SHP77 (cell line): Measurements from ENCODE around the gene OPN1MW3.
"Not testable (repeated sequence)": the region's sequence is repeated elsewhere in the genome, so short reads cannot be mapped to it uniquely, and the experiment has no call there.

ENCODE experiments used
- DNase-seq, 2 experiments: peaks; one replicate each; lab custom pipeline; 2025; lab: John Stamatoyannopoulos, UW

OPN1MW3 gene

DNA sequence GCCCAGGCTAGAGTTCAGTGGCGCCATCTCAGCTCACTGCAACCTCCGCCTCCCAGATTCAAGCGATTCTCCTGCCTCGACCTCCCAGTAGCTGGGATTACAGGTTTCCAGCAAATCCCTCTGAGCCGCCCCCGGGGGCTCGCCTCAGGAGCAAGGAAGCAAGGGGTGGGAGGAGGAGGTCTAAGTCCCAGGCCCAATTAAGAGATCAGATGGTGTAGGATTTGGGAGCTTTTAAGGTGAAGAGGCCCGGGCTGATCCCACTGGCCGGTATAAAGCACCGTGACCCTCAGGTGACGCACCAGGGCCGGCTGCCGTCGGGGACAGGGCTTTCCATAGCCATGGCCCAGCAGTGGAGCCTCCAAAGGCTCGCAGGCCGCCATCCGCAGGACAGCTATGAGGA lies at the start of gene OPN1MW3:
Gene OPN1MW3, plus strand, starts transcription at position 301 of the 400 bp plus-strand sequence. Its CDS starts 38 bp downstream, at position 339.
- DNase-seq, result not testable (repeated sequence)

DNA sequence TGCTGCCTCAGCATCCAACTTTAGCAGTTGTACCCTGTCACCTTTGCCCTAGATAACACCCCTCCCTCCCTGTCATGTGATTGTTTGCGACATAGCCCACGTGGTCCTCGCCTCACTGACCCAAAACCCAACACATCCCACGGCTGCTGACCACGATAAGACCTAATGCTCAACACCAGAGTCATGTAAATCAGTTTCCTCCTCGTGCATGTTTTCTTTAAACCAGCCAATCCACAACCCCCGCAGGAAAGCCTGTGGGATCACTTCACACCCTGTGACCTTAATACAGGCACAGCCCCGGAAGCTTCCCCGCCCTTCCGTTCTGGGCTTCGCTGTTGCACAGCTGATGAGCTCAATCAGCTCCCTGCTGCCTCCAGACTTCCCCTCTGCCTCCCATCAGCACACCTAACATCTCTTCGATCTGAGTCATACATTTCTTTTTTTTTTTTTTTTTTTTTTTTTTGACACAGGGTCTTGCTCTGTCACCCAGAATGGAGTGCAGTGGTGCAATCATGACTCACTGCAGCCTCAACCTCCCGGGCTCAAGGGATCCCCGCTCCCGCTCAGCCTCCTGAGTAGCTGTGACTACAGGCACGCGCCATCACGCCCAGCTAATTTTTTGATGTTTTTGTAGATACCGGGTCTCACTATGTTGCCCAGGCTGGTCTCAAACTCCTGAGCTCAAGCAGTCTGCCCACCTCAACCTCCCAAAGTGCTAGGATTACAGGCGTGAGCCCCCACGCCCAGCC lies 47.5 kb upstream of the OPN1MW3 start:
- not testable (repeated sequence) for DNase-seq

DNA sequence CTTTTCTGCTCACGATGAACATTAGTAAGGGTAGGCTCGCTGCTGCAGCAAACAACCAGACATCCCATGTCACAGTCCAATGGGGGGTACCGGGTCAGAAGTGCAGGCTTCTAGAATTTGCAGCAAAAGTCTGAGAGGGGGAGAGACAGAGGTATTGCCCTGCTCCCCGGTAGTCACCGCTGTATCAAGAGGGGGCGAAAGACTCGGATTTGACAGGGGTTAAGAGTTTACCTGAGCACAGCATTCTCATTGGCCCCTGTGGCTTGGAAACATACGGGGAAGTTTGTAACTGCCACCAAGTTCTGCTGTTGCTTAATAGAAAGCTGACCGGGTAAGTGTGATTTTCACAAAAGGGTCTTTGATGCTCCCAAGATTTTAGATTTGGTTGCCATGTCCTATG lies 46.3 kb upstream of the OPN1MW3 start:
- DNase-seq, result not testable (repeated sequence)

DNA sequence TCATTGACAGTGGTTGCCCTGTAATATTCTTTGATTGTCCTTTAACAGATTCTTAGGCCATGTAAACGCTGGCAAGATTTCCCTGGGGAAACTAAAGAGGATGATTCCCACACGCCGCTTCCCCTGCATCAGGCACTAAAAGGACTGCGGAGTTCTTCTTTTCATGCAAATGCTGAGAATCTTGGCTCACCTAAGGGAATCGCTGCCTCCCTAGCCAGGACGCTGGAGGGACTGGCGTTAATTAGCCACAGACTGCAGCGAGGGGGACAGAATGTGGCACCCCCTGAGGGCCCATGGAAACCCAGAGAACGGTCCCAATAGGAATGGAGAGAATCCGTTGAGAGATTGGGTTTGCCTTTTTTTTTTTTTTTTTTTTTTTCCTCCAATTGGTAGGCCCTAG lies 45.9 kb upstream of the OPN1MW3 start:
- not testable (repeated sequence) for DNase-seq

DNA sequence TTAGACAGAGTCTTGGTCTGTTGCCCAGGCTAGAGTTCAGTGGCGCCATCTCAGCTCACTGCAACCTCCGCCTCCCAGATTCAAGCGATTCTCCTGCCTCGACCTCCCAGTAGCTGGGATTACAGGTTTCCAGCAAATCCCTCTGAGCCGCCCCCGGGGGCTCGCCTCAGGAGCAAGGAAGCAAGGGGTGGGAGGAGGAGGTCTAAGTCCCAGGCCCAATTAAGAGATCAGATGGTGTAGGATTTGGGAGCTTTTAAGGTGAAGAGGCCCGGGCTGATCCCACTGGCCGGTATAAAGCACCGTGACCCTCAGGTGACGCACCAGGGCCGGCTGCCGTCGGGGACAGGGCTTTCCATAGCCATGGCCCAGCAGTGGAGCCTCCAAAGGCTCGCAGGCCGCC lies 37.9 kb upstream of the OPN1MW3 start, which contains the start of gene OPN1MW2:
Gene OPN1MW2, plus strand, starts transcription at position 301 of the 400 bp plus-strand sequence. Its CDS starts 60 bp downstream, at position 361.
- not testable (repeated sequence) for DNase-seq

DNA sequence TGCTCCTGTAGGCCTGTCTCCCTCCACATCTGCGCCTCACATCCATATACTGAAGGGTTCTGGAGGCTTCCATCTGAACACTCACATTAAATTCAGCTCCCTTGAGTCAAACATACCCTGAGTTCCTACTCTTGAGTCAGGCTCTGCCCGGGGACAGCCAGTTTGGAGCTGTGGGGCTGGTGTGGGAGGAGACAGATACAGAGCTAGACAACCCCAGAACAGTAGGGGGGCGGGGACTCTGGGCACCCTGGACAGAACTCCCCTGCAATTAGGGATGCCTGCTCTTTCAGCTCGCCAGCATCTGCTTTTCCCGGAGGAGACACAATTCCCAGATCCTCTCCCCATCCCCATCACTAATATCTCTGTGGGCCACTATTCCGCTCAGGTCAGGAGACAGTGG lies 32.1 kb upstream of the OPN1MW3 start:
- not testable (repeated sequence) for DNase-seq

DNA sequence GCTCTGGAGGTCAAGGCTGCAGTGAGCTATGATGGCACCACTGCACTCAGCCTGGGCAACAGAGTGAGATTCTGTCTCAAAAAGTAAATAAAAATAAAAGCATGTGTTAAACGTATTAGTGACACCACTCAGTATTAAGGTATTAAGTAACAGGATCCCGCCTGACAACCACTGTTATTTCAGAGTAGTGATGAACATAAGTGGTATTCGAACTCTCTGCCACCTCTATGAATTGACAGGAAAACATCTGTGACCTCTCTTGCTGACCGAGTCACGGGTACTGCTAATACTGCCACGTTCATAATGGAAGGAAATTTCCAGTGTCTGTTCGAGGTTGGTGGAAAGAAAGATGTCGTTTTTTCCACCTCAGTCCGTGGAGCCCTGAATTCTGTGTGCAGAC lies 30.7 kb upstream of the OPN1MW3 start:
- DNase-seq, result not testable (repeated sequence)

DNA sequence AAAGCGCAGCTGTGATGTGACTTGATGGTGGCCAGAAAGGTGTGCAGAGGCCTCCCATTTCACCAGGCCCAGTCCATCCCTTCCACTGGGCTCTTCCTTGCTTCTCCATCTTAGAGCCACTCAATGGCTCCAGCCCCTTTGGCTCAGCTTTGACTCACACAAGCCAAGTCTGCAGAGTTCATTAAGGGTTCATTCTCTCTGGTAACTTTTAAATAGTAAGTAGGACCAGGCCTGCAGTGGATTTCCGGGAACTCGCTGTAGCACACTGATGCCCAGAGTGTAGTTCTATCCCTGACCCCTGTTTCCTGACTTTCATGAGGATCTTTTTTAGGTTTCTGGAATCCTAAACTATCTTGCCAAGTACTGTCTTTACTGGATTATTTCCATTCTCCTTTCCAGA lies 25.9 kb upstream of the OPN1MW3 start:
- not testable (repeated sequence) for DNase-seq

DNA sequence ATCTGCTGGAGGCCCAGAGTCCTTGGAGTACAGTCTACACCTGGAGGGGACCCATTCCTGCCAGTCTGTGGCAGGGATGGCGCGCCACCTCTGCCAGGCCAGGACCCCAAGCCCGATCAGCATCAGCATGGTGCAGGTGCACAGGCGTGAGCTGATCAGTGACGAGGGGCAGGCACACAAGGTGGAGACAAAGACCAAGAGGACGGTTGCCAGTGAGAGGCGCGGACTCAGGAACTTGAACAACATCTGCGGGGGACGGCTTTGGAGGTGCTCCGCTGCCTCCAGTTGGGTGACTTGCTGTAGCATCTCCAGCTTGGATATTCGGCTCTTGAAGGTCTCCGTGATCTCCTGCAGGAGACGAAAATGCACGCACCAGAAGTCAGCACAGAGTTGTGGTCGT lies 23.8 kb upstream of the OPN1MW3 start:
- DNase-seq, result not testable (repeated sequence)

DNA sequence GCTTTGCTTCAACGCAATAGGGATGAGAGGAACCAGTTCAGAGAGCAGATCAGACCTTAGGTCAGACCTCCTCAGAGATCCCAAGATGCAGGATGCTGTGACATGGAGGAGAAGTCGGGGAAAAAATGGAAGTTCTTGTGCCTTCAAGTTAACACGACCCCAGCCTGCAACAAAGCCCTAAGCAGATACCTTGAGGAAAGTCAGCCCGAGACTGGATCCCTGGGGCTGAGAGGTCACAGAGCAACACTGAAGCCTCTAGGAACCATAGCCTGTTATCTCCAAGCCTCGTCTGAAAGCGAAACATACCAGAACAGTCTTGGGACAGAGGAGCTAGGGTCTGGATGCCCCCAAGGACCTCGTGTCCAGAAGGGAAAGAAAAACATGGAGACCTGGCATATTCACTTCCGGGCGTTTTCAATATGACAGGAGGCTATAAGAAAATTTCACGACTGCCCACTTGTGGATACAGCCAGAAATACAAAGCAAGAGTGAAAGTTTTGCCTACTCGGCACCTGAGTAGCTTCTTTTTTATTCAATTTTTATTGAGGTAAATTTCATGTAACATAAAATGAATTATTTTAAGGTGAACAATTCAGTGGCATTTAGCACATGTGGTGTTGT lies 18.3 kb upstream of the OPN1MW3 start:
- not testable (repeated sequence) for DNase-seq

DNA sequence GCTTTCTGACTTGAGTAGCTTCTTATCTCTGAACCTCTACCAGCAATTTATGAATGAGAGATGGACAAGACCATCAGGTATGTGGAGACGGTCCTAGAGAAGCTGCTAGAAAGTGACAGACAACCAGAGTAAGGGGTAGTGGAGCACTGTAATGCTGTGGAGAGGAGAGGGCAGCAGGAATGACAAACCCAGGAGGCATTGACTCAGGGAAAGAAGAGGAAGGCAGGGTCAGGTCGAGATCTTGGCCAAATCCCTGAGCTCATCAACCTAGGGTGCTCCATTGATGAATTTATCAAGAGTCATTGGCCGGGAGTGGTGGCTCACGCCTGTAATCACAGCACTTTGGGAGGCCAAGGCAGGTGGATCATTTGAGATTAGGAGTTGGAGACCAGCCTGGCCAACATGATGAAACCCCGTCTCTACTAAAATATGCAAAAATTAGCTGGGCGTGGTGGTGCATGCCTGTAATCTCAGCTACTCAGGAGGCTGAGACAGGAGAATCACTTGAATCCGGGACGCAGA lies 17.3 kb upstream of the OPN1MW3 start:
- not testable (repeated sequence) for DNase-seq

DNA sequence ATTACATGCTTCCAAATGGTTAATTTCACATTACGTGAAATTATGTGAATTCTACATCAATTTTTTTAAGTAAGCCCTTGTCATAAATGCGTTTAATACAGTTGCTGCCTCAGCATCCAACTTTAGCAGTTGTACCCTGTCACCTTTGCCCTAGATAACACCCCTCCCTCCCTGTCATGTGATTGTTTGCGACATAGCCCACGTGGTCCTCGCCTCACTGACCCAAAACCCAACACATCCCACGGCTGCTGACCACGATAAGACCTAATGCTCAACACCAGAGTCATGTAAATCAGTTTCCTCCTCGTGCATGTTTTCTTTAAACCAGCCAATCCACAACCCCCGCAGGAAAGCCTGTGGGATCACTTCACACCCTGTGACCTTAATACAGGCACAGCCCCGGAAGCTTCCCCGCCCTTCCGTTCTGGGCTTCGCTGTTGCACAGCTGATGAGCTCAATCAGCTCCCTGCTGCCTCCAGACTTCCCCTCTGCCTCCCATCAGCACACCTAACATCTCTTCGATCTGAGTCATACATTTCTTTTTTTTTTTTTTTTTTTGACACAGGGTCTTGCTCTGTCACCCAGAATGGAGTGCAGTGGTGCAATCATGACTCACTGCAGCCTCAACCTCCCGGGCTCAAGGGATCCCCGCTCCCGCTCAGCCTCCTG lies 9.9 kb upstream of the OPN1MW3 start:
- DNase-seq, result not testable (repeated sequence)

DNA sequence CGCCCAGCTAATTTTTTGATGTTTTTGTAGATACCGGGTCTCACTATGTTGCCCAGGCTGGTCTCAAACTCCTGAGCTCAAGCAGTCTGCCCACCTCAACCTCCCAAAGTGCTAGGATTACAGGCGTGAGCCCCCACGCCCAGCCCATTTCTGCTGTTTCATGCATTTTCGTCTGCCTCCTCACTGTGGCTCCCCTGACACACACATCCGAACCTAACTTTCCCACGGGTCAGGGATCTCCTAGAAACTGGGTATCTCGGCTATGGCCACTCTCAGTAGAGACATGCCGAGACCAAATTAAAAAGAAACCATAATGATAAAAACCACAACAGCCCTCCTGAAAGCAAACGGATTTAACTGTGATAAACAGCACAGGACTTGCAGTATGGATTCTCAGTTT lies 9.3 kb upstream of the OPN1MW3 start:
- not testable (repeated sequence) for DNase-seq

DNA sequence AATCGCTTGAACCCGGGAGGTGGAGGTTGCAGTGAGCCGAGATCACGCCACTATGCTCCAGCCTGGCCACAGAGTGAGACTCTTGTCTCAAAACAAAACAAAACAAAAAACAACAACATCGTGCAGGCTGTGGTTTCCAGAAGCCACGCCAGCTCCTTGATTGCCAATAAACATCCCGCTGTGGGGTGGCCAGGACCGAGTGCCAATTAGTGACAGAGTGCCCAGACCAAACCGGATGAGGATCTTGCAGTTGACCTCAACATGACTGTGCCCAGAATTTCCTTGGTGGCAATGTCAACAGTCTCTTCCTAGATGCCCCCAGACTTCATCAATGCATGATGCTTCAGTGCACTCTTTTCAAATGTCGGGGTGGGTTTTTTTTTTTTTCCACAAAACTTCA lies 1.3 kb downstream of the OPN1MW3 start:
- not testable (repeated sequence) for DNase-seq

DNA sequence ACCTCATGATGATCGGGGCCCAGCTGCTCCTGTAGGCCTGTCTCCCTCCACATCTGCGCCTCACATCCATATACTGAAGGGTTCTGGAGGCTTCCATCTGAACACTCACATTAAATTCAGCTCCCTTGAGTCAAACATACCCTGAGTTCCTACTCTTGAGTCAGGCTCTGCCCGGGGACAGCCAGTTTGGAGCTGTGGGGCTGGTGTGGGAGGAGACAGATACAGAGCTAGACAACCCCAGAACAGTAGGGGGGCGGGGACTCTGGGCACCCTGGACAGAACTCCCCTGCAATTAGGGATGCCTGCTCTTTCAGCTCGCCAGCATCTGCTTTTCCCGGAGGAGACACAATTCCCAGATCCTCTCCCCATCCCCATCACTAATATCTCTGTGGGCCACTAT lies 5.7 kb downstream of the OPN1MW3 start:
- DNase-seq, result not testable (repeated sequence)

DNA sequence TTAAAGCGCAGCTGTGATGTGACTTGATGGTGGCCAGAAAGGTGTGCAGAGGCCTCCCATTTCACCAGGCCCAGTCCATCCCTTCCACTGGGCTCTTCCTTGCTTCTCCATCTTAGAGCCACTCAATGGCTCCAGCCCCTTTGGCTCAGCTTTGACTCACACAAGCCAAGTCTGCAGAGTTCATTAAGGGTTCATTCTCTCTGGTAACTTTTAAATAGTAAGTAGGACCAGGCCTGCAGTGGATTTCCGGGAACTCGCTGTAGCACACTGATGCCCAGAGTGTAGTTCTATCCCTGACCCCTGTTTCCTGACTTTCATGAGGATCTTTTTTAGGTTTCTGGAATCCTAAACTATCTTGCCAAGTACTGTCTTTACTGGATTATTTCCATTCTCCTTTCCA lies 11.9 kb downstream of the OPN1MW3 start:
- DNase-seq, result not testable (repeated sequence)

DNA sequence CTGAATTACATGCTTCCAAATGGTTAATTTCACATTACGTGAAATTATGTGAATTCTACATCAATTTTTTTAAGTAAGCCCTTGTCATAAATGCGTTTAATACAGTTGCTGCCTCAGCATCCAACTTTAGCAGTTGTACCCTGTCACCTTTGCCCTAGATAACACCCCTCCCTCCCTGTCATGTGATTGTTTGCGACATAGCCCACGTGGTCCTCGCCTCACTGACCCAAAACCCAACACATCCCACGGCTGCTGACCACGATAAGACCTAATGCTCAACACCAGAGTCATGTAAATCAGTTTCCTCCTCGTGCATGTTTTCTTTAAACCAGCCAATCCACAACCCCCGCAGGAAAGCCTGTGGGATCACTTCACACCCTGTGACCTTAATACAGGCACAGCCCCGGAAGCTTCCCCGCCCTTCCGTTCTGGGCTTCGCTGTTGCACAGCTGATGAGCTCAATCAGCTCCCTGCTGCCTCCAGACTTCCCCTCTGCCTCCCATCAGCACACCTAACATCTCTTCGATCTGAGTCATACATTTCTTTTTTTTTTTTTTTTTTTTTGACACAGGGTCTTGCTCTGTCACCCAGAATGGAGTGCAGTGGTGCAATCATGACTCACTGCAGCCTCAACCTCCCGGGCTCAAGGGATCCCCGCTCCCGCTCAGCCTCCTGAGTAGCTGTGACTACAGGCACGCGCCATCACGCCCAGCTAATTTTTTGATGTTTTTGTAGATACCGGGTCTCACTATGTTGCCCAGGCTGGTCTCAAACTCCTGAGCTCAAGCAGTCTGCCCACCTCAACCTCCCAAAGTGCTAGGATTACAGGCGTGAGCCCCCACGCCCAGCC lies 27.3 kb downstream of the OPN1MW3 start:
- DNase-seq, result not testable (repeated sequence)

DNA sequence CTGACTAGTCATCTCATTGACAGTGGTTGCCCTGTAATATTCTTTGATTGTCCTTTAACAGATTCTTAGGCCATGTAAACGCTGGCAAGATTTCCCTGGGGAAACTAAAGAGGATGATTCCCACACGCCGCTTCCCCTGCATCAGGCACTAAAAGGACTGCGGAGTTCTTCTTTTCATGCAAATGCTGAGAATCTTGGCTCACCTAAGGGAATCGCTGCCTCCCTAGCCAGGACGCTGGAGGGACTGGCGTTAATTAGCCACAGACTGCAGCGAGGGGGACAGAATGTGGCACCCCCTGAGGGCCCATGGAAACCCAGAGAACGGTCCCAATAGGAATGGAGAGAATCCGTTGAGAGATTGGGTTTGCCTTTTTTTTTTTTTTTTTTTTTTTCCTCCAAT lies 29.0 kb downstream of the OPN1MW3 start:
- not testable (repeated sequence) for DNase-seq

DNA sequence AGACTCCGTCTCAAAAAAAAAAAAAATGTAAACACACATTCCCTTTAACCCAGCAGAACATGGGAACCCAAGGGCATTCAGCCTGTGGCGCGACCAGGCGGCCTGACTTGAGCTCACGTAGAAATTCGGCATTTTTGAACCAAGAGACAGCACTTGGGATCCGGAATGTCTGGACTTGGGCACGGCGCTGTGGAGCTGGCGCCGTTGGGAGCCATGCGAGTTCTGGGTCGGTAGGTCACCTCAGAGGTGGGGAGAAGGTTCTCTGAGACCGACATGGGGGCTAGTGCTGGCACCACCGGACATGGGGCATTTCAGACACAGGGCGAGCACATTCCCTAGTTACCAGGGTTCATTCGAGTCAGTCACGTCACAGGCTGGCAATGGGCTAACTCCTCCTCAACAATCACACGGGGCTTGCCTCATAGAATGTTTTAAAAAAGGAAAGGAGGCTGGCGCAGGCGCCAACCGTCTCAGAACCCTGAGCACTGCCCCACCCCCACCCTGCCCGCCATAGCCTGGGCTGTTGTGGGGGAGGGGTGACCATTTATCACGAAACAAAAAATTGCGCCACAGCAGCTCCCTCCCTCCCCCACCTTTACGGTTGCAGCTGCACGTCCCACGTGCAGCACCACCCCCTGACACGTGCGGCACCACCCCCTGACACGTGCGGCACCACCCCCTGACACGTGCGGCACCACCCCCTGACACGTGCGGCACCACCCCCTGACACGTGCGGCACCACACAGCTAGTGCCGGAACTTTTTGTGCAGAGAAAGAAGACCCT lies 37.6 kb downstream of the OPN1MW3 start, which contains the start of gene TEX28:
Gene TEX28, minus strand, starts transcription at position 334 of the 784 bp plus-strand sequence. CDS start 3,007 bp downstream, outside the sequence.
- no peak for DNase-seq

DNA sequence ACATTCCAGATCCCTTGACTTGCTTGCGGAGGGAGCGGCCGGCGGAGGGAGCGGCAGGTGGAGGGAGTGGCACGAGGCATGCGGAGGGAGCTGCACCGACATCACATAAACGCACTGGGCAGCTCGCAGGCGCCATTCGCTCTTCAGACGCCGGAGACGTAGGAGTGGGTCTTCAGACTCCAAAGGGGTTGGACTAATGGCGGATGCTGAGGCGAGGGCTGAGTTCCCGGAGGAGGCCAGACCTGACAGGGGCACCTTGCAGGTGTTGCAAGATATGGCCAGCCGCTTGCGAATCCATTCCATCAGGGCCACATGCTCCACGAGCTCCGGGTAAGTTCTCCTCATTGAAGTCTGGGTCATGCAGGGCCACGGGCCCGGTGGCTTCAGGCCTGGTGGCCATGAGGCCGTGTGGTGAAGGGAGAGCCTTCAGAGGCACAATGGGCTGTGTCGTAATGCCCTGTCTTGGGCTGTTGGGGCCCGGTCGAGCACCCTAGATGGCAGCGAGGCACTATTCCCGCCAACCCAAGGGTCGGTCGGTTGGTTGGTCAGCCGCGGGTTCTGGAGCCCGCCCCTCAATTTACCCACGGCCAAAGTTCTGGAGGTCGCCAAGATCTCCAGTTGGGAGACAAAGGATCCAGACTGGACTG lies 38.4 kb downstream of the OPN1MW3 start, which contains the start of gene TKTL1:
Gene TKTL1, plus strand, starts transcription at position 132 of the 647 bp plus-strand sequence. Its CDS starts 65 bp downstream, at position 197.
- DNase-seq, result no peak
